Skeletal muscle satellite cell (primary cell): ENCODE data around the gene IGSF5.

Source experiments
- H3K27me3 ChIP-seq: 2 replicates; pipeline ENCODE4 v1.7.0; 2013; ENCODE audit warnings: low read length; ENCODE audit not compliant: control insufficient read depth, insufficient read depth
- H3K36me3 ChIP-seq: 2 replicates; pipeline ENCODE4 v1.7.0; 2013; ENCODE audit warnings: mild to moderate bottlenecking, control low read depth, low read length; ENCODE audit not compliant: insufficient read depth
- H3K4me1 ChIP-seq: 2 replicates; pipeline ENCODE4 v1.7.0; 2013; ENCODE audit warnings: low read length; ENCODE audit not compliant: control insufficient read depth, insufficient read depth
- H3K4me2 ChIP-seq: 2 replicates; pipeline ENCODE4 v1.7.0; 2013; ENCODE audit warnings: mild to moderate bottlenecking, low read length
- H3K4me3 ChIP-seq: 2 replicates; pipeline ENCODE4 v1.7.0; 2013; ENCODE audit warnings: low read length
- H3K9ac ChIP-seq: 2 replicates; pipeline ENCODE4 v1.7.0; 2013; ENCODE audit warnings: mild to moderate bottlenecking, low read depth, low read length, moderate library complexity
- H3K9me3 ChIP-seq: replicated peaks from 2 replicates; pipeline ENCODE4 v1.7.0; 2013; ENCODE audit warnings: mild to moderate bottlenecking, control low read depth, low read length

IGSF5 gene

GRCh38 chr21:39715804-39716397 is 29.1 kb upstream of the IGSF5 start:
- Histone ChIP-seq H3K4me3 (no peak overlapping the region), H3K27me3 (peaks cover 8% of the 10 kb centered on the region), H3K9me3 (no peaks in the 10 kb centered on the region), H3K9ac (no peak overlapping the region), H3K4me1 (no peaks in the 10 kb centered on the region), H3K4me2 (no peak overlapping the region), H3K36me3 (no peaks in the 10 kb centered on the region)

DNA sequence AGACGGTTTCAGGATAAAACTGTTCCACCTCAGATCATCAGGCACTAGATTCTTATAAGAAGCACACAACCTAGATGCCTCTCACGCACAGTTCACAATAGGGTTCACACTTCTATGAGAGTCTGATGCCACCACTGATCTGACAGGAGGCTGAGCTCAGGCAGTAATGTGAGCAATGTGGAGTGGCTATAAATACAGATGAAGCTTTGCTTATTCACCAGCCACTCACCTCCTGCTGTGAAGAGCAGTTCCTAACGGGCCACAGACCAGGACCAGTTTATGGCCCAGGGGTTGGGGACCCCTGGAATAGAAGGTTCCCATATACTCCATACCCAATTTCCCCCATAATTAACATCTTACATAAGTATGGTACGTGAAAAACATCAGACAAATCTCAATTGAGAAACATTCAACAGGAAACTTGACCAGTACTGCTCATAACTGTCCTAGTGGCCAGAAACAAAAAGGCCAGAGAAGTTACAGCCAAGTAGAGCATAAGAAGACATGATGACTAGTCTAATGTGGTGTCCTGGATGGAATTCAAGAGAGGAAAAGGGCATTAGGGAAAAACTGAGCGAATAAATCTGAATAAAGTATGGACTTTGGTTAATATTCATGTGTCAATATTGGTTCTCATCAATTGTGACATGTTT is 24.7 kb upstream of the IGSF5 start:
- Histone ChIP-seq H3K4me3 (no peak overlapping the region), H3K4me2 (no peak overlapping the region), H3K27me3 (peaks cover 14% of the 10 kb centered on the region), H3K9ac (no peak overlapping the region), H3K36me3 (no peaks in the 10 kb centered on the region), H3K9me3 (no peaks in the 10 kb centered on the region), H3K4me1 (no peaks in the 10 kb centered on the region)

DNA sequence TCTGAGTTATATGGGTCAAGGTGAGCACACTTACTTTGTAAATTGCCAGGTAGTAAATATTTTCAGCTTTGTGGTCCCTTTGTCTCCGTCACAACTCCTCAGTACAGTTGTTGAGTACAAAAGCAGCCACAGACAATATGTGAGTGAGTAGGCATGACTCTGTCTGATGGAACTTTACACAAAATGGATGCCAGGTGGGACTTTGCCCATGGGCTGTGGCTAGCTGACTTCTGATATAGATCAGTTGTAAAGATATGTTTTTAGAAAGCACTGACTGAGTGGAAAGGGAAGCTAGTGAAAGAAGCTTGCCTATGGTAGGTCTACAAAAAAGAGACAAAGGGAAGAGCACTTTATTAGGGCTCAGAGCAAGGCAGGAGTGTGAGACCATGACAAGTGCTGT is 23.1 kb upstream of the IGSF5 start:
- no peak overlapping the region for H3K4me3 ChIP-seq
- no peaks in the 10 kb centered on the region for H3K4me1 ChIP-seq
- peaks cover 14% of the 10 kb centered on the region for H3K27me3 ChIP-seq
- no peaks in the 10 kb centered on the region for H3K9me3 ChIP-seq
- H3K9ac ChIP-seq: no peak overlapping the region
- H3K4me2 ChIP-seq: no peak overlapping the region
- no peaks in the 10 kb centered on the region for H3K36me3 ChIP-seq

- no peaks in the 10 kb centered on the region for H3K36me3 ChIP-seq
- no peaks in the 10 kb centered on the region for H3K4me1 ChIP-seq
Measured at GRCh38 chr21:39724944-39725343, 20.0 kb upstream of the IGSF5 start.

DNA sequence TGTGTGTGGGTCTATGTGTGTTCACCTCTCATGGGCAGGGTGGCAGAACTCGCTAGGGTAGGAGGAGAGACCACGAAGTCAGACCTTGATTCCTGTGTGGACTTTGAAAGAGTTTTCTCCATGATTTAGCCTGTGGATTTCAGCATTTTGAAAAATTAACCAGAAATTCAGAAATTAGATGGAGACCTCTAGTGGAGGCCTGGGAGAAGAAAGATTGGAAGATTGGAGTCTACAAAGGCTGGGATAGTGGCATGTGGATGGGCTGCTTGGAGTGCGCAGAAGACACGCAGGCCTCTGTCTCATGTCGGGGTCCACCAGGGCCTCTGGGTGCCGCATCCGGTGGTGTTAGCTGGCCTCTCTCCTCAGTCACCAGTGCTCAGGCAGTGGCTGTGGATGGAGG is 18.9 kb upstream of the IGSF5 start:
- no peaks in the 10 kb centered on the region for H3K36me3 ChIP-seq

More at GRCh38 chr21:39724944-39725343, 20.0 kb upstream of the IGSF5 start:
- H3K9ac ChIP-seq: no peak overlapping the region
- no peaks in the 10 kb centered on the region for H3K9me3 ChIP-seq
- no peak overlapping the region for H3K4me2 ChIP-seq
- no peak overlapping the region for H3K4me3 ChIP-seq
- H3K27me3 ChIP-seq: peaks cover 11% of the 10 kb centered on the region

DNA sequence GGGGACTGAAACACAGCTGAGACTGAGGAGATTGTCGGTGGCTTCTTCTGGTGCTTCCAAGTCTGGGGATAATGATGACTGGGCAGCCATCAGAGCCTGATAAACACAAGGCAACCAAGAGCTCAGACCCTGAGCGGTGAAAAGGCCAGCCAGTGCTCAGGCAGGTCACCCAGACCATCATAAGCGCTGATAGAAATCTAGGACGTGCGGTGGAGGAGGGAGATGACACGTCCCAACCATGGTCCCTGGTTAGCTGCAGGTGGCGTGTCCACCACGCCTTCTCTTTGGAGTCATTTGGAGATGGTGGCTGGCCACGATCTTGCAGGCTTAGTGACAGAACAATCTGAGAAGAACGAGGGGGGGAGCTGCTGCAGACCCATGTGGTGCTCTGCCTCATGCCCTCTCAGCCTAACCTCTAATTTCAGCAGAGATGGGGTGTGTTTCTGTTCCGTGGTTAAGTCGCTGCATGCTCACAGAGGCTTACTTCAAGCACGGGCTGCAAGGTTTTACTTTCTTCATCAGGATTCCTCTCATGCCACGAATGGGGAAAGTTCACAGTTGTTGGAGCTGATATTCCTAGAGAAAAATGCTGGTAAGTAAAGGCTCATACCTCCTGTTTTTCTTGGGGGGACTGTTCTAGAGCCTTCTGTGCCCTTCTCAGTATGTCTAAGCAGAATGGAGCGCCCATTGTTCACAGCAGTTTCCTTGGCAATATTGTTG is 17.4 kb upstream of the IGSF5 start:
- Histone ChIP-seq H3K27me3 (peaks cover 11% of the 10 kb centered on the region), H3K4me3 (no peak overlapping the region), H3K4me1 (no peaks in the 10 kb centered on the region)

More for the DNA sequence above, 18.9 kb upstream of the IGSF5 start:
- Histone ChIP-seq H3K4me3 (no peak overlapping the region), H3K9me3 (no peaks in the 10 kb centered on the region), H3K4me1 (no peaks in the 10 kb centered on the region), H3K4me2 (no peak overlapping the region), H3K9ac (no peak overlapping the region), H3K27me3 (peaks cover 11% of the 10 kb centered on the region)

DNA sequence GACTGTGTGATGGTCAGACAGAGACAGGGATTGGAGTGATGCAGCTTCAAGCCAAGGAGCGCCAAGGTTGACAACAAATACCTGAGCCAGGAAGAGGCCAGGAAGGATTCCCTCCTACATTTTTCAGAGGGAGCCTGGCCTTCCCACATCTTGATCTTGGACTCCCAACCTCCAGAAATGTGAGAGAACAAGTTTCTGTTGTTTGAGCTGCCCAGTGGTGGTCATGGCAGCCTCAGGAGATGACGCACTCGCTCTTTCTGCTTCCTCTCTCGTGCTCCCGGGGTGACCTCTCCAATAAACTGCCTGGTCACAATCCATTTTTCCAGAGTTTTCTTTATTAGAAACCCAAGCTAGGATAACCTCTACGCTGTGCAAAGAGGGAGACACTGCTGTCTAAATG is 16.6 kb upstream of the IGSF5 start:
- no peaks in the 10 kb centered on the region for H3K36me3 ChIP-seq
- no peak overlapping the region for H3K9ac ChIP-seq
- no peaks in the 10 kb centered on the region for H3K4me1 ChIP-seq
- H3K4me2 ChIP-seq: no peak overlapping the region
- H3K27me3 ChIP-seq: peaks cover 11% of the 10 kb centered on the region
- H3K4me3 ChIP-seq: no peak overlapping the region
- no peaks in the 10 kb centered on the region for H3K9me3 ChIP-seq

More for the DNA sequence above, 17.4 kb upstream of the IGSF5 start:
- no peaks in the 10 kb centered on the region for H3K36me3 ChIP-seq
- no peak overlapping the region for H3K9ac ChIP-seq
- no peak overlapping the region for H3K4me2 ChIP-seq
- H3K9me3 ChIP-seq: no peaks in the 10 kb centered on the region

DNA sequence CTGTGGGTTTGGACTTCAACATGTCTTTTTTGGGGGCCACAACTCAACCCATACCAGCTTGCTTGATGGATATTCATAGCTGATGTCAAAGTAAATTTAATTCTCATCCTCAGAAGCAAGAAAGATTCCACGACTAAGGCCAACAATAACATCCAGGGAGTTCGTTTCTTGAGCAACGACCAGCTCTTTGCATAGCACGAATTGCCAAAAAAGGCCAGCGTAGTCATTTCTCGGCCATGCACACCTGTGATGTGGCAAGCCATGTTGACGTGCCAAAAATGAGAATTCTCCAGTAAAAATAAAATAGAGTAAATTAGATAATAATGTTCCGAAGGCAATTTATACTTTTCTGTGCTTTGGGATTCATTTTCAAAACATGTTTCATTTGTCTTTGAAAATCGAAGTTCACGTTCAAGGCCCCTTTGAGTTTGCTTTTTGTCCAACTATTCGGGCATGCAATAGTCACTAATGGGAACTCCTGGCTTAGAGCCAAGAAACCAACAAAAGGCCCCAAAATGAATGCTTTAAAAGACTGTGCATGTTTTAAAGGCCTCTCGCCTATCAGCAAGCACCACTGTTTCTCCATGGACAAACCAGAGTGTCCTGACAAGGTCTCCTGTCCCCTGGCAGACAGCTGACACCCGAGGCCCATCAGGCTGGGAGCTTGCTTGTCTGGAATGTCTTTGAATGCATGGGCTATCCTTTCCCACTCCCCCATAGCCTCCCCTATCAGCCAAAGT is 14.4 kb upstream of the IGSF5 start:
- Histone ChIP-seq H3K4me1 (no peaks in the 10 kb centered on the region), H3K4me2 (no peak overlapping the region), H3K27me3 (peaks cover 4% of the 10 kb centered on the region), H3K9me3 (no peaks in the 10 kb centered on the region), H3K36me3 (no peaks in the 10 kb centered on the region), H3K9ac (no peak overlapping the region), H3K4me3 (no peak overlapping the region)

DNA sequence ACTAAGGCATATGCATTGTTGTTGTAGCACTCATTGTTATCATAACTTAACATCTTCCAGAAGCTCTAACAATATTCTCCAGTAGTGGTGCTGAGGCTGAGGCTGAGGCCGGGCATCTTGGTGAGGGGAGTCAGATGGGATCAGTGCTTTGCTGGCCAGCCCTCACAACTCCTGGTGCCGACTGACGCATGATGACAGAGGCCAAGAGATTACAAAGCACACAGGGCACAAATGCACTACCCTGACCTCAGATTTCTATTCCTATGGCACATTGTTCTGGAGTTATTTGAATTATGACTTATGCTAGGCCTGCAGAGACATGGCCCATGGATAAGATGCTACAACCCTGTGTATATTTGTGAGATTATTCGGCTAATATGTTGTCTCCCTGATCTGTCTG is 8.3 kb upstream of the IGSF5 start:
- no peaks in the 10 kb centered on the region for H3K36me3 ChIP-seq
- H3K9me3 ChIP-seq: no peaks in the 10 kb centered on the region
- H3K4me3 ChIP-seq: no peak overlapping the region
- no peaks in the 10 kb centered on the region for H3K27me3 ChIP-seq
- no peak overlapping the region for H3K9ac ChIP-seq
- no peak overlapping the region for H3K4me2 ChIP-seq
- H3K4me1 ChIP-seq: no peaks in the 10 kb centered on the region

DNA sequence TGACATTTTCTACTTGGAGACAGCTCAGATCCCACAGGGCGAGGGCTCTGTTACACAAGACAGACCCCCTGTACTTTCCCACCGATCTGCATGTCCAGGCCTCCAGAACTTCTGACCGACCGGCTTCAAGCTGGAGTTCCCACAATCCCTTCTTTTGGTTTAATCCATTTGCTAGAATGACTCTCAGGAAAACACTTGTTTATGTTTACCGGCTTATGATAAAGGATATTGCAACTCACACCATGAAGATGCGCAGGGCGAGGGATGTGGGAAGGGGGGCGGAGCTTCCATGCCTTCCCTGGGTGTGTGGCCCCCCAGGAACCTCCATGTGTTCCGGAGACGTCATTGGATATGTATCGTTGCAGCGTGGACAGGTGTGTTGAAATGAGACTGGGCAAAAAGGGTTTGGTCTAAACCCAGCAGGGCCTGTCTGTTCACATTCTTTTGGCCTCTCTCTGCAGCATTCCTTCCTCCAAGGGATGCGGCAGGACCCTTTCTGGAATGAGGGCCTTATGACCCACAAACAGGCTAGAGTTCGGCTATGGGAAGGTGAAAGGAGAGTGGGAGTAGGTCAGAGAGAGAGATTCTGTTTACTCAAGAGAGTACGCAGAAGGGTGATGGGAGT is 7.5 kb upstream of the IGSF5 start:
- H3K4me3 ChIP-seq: no peak overlapping the region
- no peaks in the 10 kb centered on the region for H3K9me3 ChIP-seq
- no peaks in the 10 kb centered on the region for H3K36me3 ChIP-seq
- H3K27me3 ChIP-seq: no peaks in the 10 kb centered on the region
- H3K4me2 ChIP-seq: no peak overlapping the region
- H3K9ac ChIP-seq: no peak overlapping the region
- no peaks in the 10 kb centered on the region for H3K4me1 ChIP-seq

DNA sequence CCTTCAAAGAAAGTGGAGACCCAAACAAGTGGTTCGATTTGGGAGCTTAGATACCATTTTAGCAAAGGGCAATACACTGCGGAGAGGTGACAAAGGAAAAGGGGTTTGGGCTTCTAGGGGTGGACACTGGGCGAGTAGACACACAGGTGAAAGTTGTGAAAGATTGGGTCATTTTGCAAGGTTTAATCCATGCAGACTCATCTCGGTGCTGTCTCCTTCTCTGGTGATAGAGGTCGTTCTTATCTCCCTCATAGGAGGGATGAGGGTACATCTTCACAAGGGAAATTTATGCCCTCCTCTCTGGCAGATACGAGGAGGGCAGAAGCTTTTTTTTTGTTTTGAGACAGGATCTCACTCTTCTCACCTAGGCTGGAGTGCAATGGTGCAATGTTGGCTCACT is 6.4 kb upstream of the IGSF5 start:
- Histone ChIP-seq H3K27me3 (no peaks in the 10 kb centered on the region), H3K9ac (no peak overlapping the region), H3K4me1 (no peaks in the 10 kb centered on the region), H3K9me3 (no peaks in the 10 kb centered on the region), H3K4me2 (no peak overlapping the region), H3K4me3 (no peak overlapping the region), H3K36me3 (no peaks in the 10 kb centered on the region)
